CD1c-positive myeloid dendritic cell (primary cell): ENCODE results near the gene MSI2.

Experiments
- DNase-seq: peaks from one replicate; pipeline ENCODE4 v3.0.0-alpha.2; 2016; ENCODE audit errors: extremely low spot score

Gene MSI2

GRCh38 chr17:57432507-57433277 is 176.4 kb downstream of the MSI2 start:
- DNase-seq = no peak

DNA sequence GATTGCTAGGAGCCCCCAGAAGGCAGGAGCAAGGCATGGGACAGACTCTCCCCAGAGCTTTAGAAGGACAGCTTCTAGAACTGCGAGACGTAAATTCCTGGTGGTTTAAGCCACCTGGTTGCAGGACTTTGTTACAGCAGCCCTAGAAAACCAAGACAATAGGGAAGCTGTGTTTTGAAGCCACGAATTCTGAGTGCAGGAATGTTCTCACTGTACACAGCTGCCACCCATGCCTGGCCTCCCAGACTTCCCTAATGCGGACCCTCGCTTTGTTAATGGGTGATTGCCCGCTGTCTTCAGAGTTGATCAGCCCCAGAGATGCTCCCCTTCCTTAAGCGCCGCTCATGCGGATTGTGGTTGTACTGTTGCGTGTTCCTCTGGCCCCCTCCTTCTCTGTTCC is 177.1 kb downstream of the MSI2 start:
- no peak for DNase-seq

- no peak for DNase-seq
Measured at GRCh38 chr17:57434361-57434760, 178.0 kb downstream of the MSI2 start.

DNA sequence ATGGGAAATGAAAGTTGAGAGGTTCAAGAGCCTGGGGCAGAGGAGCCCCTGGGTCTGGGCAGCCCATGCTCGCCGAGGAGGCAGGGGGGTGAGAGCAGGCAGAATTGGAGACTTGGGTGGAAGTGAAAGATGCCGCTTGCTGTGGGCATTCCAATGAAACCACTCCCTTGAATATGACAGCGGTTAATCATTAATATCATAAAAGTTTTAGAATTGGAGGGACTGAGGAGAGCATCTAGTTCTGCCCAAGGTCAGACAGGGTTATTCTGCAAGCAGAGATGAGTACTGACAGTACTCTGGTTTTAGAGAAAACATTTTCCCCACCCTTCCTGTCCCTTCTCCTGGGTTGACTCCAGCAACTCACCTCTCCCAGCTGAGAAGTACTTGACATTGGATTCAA is 180.2 kb downstream of the MSI2 start:
- no peak for DNase-seq

GRCh38 chr17:57438066-57438731 is 181.9 kb downstream of the MSI2 start:
- no peak for DNase-seq

DNA sequence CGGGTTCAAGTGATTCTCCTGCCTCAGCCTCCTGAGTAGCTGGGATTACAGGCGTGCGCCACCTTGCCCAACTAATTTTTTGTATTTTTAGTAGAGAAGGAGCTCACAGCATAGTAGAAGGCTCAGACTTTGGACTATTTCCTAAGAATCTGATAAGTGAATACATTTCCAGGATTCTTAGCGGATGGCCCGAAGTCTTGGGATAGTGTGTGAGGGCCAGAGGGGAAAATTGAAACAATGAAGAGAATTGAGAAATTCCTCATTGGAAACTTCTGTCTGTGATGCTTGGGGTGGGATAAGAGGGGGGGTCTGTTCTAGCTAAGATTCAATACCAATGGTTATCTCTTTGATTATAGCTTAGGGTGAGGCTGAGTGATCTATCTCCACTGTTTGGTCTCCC is 183.3 kb downstream of the MSI2 start:
- no peak for DNase-seq

GRCh38 chr17:57440522-57441269 is 184.4 kb downstream of the MSI2 start:
- peak; percentile 89 for DNase-seq

- no peak for DNase-seq
Measured at GRCh38 chr17:57441270-57441600, 184.9 kb downstream of the MSI2 start.

- peak; percentile 43 for DNase-seq
Measured at GRCh38 chr17:57442401-57442823, 186.1 kb downstream of the MSI2 start.

DNA sequence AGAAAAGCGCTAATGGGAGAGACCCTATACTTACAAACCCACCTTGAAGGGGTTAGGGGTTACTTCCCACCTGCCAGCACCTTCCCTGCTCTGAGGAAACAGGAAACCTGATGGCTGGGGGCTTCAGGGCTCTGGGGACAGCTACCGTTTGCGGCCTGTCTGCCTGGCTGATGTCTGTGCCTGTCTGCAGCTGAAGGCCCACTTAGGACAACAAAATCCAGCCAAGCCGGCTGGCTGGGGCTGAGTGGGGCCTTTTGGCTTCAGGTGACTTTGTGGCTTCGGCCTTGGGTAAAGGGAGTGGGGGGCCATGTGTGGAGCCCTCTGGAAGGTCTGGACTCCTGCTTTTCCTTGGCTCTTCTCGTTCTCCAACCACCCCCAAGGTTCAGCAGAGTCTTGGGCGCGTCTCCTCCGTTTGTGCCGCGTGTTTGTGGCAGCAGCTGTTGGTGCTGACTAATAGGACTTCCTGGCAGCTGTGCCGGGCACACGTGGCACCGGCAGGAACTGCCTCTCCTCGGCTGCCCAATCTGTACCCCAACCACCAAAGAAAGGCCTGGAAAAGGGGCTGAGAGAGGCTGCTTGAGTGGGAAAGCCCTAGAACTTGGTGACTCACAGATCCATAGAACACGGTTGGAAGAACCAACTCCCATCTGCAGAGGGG is 186.7 kb downstream of the MSI2 start:
- DNase-seq = peak; percentile 52

DNA sequence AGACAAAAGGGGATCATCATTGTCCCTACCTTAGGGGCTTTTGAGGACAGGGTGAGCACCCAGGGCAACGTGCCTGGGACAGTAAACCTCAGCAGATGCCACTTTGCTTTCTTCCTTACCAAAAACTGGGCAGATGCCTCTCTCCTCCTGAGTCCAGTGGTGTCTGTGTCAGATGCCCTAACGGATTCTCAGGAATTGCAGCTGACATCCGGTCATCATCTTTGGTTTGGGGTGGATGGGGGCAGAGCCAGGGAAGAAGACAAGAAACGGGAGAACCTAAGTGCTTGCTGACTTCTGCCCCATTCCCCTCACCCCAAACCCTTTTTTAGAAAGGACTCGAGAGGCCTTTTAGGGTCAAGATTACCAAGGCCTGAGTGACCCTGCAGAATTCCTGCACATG is 187.5 kb downstream of the MSI2 start:
- no peak for DNase-seq

DNA sequence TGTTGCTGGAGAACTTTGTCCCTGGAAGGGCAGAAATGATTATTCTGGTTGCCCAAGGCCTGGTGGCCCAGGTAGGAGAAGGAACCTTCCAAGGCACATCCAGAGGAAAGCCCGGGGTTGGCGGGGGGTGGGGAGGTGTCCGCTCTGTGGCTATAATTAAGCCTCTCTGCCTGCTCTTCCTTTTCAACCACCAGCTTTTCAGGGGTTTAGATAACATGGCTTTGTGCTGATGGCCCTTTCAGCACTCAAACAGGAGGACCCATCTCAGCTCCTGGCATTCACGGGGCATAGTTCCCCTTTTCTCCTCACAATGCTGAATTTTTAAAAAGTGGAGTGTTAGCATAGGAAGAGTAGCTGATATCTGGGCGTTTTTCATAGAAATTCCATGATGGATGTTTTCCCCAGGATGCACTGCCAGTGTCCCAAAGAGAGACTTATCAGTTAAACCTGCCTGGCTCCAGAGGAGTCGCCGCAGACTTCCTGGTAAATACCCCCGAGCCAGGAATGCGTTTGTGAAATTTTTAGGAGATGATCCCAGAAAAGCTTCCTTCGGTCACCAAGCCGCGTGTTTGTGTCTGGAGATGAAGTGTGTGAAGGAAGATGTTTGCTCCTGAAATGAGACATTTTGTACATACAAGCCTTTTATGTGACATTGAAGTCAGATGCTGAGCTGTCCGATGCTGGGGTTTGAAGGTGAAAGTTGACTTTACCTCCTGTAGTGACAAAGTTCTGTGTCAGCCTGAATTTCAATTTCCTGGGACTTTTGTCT is 188.5 kb downstream of the MSI2 start:
- no peak for DNase-seq

DNA sequence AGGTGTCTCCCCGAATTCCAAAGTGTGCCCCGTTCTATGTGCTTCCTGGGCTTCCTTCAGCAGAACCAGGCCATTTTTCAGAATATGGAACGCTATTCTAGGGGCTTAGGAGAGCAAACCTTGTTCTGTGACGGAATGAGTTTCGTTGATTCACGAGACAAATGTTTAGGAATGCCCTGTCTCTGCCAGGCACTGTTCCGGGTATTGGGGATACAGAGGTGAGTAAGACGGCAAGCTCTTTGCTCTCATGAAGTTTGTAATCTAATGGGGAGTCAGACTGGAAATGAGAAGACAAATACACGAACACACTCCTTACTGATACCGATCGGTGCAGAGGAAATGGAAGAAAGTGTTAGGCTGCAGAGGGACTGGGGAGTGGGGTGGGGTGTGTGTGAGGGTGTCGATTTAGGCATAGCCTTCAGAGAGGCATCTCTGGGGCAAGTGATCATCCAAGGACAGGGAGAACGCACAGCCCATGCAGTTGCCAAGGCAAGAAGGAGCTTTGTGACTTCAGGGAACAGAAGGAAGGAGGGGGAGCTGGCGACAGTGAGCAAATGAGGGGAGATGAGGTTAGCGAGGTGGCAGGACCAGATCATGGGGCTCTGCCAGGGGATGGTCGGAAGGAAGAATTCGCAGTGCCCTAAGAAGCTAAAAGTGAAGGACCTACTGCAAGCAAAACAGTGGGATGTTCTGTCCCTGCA is 189.6 kb downstream of the MSI2 start:
- DNase-seq = no peak

DNA sequence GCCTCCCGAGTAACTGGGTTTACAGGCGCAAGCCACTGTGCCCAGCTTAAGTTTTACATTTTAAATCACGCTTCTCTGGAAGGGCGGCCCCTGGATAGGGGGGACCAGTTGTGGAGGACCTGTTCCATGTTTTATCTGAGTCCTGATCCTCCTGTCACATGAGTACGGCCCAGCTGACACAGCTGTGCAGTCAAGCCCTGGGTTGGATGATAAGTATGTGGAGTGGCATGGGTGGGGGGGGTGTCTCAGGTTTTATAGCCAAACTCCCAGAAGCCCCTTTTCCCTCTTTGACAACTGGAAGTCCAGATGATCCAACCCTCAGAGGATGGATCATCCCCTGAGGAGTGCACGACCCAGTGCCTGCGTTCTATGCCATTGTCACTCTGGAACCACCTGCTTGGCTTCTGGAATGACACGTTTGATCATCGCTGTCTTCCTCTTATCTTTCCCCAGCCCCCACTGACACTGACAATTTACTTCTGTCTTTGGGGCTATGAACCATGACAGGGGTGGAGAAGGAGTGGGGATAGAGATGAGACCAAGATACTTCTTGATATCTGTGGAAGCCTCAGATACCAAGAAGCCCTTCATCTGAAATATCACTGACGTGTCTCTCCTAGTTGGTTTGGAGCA is 191.2 kb downstream of the MSI2 start:
- no peak for DNase-seq

GRCh38 chr17:57447990-57448758 is 191.9 kb downstream of the MSI2 start:
- peak; percentile 69 for DNase-seq

DNA sequence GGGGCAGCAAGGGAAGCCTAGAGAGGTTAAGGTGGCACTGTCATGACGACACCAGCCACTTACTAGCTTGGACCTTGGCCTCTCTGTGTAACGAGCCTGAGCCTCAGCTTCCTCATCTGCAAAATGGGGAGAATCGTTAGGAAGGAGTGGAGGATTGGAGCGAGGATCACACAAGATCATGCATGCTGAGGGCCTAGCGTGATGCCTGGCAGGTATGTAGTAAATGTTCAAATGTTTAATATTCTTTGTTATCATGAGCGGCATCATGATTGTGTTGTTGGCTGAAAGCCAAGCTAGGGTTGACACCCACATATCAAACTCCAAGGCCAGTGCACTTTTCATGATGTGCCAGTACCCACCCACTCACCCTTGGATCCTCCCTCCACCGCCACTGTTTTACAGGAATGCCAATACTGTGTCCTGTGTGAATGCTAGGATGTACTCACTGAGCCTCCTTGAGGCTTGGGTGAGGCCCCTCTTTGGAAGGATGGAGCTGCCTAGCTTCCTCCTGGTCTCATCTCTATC is 192.5 kb downstream of the MSI2 start:
- no peak for DNase-seq

GRCh38 chr17:57451191-57451590 is 194.9 kb downstream of the MSI2 start:
- DNase-seq = no peak

DNA sequence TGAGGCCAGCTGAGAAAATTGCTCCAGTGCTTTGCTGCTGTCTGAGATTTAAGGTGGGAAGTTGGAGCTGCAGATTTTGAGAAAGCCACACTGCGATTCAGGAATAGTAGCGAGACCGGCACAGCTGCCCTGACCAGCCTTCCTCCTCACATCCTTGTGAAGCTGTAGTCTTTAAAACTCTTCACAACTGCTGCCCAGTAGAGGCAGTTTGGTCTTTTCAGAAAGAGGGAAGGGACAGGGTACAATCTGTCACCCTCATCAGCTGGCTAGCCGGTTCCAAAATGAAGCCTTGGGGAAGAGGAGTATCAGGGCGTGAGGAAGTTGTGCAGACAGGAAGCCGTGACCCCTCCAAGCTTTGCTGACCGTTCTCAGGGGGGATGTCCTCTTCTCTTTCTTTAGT is 195.3 kb downstream of the MSI2 start:
- DNase-seq = peak; percentile 29

GRCh38 chr17:57453841-57454425 is 197.6 kb downstream of the MSI2 start:
- DNase-seq = no peak
